Renal cortex interstitium (tissue), 11 donors: ENCODE data around the gene PTPN3. TPM values are rescaled to one million over a fixed set of nuclear protein-coding genes. Genes with fewer than 3 reads are reported as not detected.

Experiments
- DNase-seq, 11 donors: peaks; one replicate each; pipeline ENCODE4 v3.0.0-alpha.2; 2013; ENCODE audit warnings: low read depth in 9 of 11, low spot score in 4 of 11; ENCODE audit errors: extremely low read depth in 1 of 11
- polyA plus RNA-seq, 3 donors: library from polyadenylated mRNA; unstranded; fragments of 120-200 nt; gene quantifications; one replicate each; pipeline ENCODE4 v1.2.1, GENCODE V29; 2013; ENCODE audit not compliant: insufficient read length in 3 of 3

The PTPN3 gene
- polyA plus RNA-seq, 3 donors = 41.1 to 59.7 (median 54.2) TPM

DNA sequence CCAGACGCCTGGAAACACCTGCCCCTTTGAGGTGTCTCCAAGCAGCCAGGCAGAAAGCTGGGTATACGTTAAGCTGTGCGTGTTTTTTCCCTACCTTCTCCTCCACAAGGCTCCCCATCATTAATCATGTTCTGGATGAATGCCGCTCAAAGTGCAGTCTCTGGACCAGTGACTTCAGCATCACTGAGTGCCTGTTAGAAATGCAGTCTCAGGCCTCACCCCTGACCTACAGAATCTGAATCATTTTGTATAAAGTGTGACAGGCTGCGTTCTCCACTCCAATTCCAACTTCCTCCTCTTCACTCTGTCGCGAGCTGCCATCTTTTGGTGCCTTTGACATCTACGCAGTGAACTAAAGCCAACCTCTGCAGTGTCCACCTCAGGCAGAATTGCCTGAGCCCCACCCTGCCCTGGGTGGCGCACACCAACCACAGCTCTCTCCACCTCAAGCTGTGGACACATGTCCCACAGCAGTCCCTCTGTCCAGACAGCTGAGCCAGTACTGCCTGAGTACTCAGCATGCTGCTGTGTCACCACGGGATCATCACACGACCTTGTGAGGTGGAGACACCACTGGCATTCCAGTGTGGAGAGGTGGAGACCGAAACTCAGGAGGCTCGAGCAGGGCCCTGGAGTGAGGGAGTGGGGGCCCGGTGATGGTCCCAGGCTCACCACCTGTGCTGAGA lies 14.2 kb downstream of the PTPN3 start:
- DNase-seq = no peak

DNA sequence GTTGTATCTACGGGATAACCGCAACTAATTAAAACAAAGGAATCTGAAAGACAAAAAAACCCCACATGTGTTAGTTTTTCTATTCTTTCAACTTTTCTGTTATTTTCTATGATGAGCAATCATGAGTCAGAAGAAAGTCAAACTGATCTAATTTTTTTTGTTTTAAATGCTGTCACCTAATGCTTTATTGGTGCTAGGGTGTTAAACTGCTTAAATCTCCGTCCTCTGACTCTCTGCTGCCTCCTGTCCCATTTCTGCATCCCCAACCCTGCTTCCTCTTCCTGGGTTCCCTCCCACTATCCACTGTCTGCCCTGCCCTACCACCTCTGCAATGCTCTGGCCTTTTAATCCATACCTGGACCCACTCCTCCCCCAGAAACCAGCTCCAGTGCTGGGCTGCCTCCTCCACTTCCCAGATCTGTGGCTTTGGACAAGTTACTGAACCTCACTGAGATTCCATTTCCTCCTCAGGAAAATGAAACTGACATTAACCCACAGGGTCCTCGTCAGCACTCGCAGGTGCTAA lies 15.7 kb downstream of the PTPN3 start:
- DNase-seq = no peak

DNA sequence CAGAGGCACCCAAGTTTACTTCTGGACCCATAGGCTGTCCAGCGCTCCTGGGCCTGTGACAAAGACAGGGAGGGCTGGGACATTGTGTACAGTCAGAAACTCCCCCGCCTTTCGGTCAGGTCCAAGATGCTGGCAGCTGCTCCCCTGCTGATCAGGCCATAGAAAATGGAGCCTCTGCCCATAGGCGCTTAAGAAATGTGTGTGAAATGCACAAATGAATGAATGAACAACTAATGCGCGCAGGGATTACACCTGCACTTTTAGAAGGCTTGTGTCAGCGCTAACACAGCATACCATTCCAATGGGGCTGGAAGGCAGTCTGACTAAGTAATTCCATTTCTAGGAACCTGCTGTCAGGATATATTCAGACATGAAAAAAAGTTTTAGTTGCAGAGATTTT lies 16.3 kb downstream of the PTPN3 start:
- no peak for DNase-seq

DNA sequence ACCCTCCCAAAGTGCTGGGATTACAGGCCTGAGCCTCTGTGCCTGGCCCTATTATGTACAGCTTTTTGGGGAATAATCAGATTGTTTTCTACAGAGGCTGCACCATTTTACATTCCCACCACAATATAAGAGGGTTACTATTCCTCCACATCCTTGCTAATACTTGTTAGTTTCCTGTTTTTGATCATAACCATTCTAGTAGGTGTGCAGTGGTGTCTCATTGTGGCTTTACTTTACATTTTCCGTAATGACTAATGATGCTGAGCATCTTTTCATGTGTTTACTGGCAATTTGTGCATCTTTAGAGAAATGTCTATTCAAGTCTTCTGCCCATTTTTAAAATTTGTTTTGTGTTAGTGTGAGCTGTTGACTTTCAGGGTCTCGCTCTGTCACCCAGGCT lies 18.3 kb downstream of the PTPN3 start:
- no peak for DNase-seq

DNA sequence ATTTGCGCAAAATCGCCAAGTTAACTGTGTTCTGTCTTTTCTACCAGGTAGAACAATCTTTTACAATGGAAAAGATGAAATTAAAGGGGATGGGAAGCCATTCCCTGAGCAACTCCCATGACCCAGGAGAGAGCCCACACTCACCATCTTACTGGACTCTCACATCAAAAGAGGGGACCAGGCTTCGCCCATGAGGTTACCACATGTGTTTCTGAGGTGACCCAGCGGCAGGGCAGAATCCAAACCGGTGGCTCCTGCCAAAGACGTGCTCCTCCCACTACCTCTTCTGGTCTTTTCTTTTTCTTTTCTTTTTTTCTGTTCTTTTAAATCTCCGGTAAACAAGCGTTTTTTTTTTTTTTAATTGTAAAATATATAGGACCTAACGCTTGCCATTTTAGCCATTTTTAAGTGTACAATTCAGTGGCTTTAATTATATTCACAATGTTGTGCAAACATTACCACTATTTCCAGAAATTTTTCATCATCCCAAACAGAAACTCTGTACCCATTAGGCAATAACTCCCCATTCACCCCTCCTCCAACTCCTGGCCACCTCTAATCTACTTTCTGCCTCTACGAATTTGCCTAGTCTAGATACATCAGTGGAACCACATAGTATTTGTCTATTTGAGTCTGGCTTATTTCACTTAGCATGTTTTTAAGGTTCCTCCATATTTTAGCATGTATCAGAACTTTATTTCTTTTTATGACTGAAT lies 19.3 kb downstream of the PTPN3 start:
- DNase-seq = no peak

DNA sequence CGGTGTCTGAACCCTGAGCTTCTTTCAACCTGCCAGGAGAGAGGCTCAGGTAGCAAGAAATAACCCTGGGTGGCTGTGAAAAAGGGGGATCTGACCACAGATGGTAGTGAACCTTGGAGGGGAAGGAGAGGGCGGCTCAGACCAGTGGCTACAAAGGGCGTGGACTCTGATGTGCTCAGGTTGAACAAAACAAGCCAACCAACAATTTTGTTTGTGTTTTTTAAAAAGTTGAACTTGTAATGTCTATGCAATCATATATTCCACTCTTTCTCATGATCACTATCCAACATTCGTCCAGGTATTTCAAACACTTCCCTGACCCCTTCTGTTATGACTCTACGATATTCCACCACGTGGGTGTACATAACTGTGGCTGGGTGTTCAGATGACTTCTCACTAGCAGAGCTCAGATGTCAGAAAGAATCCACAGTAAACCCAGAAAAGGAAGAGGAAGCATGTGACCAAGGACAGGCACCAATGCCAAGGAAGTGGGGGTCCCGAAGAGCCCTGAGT lies 20.0 kb downstream of the PTPN3 start:
- DNase-seq = no peak

DNA sequence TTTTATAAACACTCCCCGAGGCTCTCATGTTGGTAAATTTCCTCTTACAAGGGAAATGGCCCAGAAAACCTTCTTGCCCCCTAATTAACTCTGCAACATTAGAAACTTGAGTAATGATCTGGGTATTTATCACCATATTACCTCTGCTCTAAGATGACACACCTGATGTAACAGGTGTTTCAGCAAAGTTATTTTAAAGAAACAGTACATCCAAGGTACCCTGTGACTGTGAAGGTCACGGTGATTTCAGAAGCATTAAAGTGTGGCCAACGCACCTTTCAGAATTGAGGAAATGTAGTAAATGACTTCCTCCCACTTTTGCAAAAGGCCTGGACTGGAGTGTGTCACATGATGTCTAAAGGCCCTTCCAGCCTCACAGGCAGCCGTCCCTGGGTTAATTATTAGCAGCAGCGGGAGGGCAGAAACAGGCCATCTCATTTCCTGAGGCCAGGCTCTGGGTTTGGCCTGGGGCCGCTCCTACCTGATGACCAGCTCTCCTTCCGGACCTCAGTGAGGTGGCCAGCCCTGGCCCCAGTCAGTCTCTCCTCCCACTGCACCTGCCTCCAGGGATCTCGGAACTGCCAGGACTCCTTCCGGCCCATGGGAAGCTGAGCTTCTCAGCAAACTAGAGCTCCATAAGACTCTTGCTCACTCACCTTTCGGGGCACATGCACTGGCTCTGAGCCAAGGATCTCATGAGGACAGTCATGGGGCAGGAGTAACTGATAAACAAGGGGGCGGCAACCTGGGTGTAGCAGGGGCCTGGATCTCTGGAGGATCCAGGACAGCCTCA lies 20.7 kb downstream of the PTPN3 start:
- peak in 6 of 11 donors; percentile 63 to 89 (median 76) for DNase-seq

DNA sequence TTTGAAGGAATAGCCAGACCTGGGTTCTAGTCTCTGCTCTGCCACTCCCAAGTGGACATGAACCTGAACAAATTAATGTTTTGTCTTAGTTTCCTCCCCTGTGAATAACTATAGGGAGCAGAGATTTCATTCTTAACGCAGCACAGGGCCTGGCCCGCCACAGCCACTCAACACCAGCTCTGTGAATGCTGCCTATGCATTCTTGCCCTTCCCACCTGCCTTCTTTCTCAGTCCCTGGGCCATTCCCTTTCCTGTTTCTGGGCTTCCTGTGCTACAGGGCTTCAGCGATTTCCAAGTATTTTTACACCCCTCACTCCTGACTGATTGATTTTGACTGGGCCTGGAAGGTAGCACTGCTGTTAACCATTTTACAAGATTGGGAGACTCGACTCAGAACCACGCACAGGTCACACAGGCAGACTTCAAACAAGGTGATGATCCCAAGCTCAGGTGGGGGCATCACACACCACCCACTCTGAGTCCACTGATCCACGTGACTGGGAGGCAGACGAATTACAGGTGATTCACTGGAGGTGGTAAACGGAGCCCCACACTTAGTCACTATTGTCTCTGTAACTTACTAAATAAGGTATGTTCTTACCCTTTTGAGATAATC lies 21.4 kb downstream of the PTPN3 start:
- DNase-seq = peak in 1 of 11 donors; percentile 42

DNA sequence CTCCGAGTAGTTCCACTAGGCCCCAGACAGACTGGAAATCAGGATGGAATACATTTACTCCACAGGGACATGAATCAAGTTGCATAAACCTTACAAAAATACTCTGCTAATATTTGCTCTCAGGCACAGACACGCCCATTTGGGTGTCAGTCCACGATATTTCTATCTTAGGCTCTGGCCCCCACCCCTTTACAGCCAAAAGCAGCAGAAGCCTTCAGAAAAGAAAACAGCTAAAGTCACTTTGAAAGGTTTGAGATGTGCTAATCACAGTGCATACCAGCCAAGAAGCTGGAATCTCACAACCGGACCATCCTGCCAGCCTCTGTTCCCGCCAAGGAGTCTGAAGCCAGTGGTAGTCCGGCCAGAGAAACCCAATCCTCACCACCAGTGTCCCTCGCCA lies 22.6 kb downstream of the PTPN3 start:
- DNase-seq = no peak

DNA sequence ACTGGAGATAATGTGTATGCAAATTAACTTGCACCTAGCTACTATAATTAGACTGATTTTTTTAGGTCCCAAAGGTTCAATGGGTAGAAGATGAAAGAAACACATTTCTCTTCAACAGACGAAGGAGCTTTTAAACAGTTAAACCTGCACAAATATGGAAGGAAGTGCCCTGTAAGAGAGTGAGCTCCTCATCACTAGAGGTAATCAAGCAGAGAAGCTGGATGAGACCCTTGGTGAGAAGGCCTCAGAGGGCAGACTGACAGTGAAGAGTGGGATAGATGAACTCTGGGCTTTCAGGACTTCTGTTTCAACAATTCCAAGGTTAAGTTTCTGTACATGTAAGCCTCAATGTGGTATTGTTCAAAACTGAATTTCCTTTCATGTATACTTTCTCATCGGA lies 23.2 kb downstream of the PTPN3 start:
- DNase-seq = no peak

DNA sequence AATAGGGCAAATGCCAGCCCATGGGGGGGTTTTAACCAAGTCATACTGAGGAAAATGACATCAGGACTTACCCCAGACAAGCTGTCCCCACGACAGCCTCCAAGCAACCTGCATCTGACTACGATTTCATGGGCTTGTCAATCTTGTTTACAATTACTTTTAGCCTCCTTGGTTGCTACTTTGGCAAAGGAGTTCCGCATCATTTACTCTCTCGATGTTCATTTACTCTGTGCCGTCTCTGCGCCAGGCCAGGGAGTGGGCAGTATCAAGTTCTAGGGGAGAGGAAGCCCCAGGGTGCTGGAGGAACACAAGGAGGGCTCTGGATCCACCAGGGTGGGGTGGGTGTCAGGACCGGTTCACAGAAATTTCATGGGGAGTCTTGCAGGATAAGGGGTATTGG lies 23.9 kb downstream of the PTPN3 start:
- peak in 1 of 11 donors; percentile 34 for DNase-seq

DNA sequence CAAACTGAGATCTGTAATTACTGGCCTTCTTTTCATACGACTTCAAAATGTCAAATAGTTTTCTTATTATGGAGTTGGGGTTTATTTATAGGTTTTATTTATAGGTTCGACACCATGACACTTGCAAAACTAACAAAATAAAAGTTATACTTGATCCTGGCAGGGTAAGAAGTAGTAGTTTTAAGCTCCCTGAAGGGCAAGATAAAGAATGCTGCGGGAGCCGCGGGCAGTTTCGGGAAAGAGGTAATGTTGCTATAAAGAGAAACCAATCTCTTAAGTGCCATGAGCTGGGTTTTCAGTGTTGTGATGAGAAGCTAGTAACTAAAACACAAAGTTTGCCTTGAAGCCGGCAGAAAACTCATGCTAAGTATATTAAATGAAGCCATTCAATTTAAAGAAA lies 24.8 kb downstream of the PTPN3 start:
- no peak for DNase-seq

DNA sequence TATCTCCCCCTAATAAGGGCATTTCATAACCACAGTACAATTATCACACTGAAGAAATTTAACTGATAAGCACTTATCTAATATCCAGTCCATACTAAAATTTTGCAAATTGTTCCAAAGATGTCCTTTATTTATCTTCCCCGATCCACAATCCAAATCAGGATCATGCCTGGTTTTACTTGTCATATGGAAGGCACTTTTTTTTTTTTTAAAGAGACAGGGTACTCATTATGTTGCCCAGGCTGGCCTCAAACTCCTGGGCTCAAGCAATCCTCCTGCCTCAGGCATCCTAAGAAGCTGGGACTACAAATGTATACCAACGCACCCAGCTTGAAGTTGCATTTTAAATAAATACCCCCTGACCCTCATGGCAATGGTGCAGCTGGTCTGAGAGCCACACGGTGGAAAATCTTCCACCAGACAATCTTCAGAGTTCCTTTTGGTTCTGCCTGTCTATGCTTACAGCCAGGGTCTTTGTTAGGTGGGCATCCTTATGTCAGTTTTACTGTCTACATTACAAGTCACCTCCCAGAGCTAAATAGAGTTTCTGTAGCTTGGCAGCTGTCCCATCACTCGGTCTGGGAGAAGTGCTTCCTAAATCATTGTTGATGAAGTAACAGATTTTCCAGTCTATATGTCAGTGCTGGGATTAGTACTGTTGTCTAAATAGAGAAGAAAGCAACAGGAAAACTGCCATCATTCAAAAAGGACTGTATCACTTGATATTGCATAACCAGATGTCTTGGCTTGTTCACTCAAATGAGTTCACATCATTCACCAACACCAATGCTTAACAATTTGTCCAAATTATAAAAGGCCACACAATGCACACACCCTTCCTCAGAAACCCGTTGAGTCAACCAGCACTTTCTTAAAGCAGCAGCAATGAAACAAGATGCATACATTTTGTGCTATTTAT lies 26.4 kb downstream of the PTPN3 start:
- DNase-seq = no peak

DNA sequence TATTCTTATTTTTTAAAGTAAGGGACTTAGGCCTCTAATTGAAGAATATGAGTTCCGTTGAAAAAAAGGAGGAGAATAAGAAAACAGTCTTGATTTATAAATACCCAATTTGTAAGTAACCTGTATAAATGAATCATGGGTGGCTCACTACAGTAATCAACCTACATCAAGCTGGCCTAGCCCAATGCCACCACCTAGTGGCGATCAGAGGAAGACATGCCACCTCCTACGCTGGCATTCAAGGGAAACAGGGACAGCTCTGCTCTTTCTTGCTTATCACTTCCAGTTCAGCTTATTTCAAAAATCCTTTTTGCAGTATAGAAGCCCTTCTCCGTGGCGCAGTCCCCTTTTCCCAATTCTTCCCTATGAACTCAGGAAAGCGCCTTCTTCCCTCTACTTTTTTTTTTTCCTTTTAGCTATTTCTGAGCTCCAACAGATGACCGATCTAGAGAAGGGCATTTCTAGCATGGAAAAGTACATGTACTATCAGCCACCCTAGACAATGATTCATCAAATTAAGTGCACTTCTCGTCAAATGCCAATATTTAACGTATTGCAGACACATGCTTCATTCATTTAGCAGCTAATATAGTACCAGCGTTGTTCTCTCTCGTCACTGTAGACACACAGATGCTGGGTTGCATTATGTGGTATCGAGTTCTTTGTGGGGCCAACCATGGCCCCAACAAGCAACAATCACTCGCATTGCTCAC lies 28.3 kb downstream of the PTPN3 start:
- DNase-seq = peak in 8 of 11 donors; percentile 52 to 70 (median 64)

DNA sequence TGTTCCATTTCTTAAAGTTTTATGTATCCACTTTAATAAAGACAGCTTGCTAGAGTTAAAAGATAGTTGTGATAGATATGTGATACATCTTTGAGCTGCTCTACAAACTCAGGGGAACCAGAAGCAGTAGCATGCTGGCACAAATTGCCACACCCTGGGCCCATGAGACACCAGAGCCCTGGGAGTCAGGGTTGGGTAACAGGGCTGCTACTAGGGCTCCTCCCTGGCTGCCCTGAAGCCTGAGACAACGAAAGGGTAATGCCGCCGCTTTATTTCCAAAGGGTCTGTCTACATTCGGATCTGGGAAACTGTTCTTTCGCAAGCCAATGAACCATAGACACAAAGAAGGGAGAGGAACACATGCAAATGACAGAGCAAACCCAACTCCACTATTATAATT lies 29.2 kb downstream of the PTPN3 start:
- DNase-seq = no peak

DNA sequence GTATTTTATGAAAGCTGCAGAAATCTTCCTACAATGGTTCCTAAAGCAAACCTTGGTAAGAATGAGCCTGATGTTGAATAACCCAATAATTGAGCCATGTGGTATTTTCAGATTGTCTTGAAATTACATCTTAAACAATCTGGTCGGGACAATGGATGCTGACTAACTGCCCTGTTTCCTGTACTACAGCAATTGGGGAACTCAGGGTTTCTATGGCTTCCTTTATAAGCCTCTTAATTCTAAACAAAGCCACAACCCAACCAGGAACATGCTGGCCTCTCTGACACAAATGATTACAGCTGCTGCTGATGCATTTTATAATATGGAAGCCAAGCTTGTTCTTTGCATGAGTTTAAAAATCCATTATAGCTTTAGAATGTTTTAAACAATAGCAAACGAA lies 30.2 kb downstream of the PTPN3 start:
- DNase-seq = no peak
